IPS-18a (cell line): ENCODE measurements around the gene WSCD1.

ENCODE experiments used
- H3K27ac ChIP-seq: one replicate; pipeline ENCODE4 v1.5.1; 2013; ENCODE audit warnings: low read length
- H3K27me3 ChIP-seq: one replicate; pipeline ENCODE4 v1.6.1; 2013; ENCODE audit warnings: mild to moderate bottlenecking, low read length; ENCODE audit not compliant: control insufficient read depth, insufficient read depth
- H3K36me3 ChIP-seq: one replicate; pipeline ENCODE4 v1.6.1; 2013; ENCODE audit warnings: low read depth, low read length; ENCODE audit not compliant: control insufficient read depth
- H3K4me1 ChIP-seq: one replicate; pipeline ENCODE4 v1.6.1; 2013; ENCODE audit warnings: low read depth, low read length; ENCODE audit not compliant: control insufficient read depth
- H3K4me3 ChIP-seq: one replicate; pipeline ENCODE4 v1.5.1; 2013; ENCODE audit warnings: low read length
- H3K9ac ChIP-seq: one replicate; pipeline ENCODE4 v1.6.1; 2013; ENCODE audit warnings: mild to moderate bottlenecking, low read length, moderate library complexity
- H3K9me3 ChIP-seq: one replicate; pipeline ENCODE4 v1.6.1; 2013; ENCODE audit warnings: low read depth, low read length; ENCODE audit not compliant: control insufficient read depth

Gene WSCD1

DNA sequence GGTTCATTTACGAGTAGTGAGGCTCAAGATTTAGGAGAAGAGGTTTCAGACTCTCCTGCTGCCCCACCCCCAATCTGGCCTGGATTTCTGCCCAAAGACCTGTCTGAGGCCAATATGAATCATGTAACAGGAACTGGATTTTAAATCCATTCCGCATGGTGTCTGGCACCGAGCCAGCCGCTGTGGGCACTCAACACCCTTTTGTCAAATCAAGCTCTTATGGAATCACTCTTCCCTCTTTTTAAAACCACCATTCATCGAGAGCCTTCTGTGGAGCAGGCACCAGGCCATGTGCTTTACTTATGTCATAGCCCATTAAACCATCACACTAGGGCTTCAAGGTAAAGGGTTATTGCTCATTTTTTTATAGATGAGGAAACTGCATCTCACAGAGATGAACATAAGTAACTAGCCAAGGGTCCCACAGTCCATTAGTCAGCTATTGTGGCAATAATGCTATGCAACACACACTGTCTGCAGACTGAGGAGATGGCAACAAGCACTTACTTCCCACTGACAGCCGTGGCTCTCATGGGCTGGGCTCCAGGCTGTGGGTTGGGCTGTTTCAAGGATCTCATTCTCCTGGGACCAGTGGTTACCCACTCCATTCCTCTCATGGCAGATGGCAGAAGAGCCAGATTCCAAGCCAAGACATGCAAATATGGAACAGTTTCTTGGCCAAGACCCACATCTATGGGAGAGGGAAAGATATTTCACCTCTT is 93.6 kb downstream of the WSCD1 start:
- no peak overlapping the region for H3K9ac ChIP-seq
- no peak overlapping the region for H3K27ac ChIP-seq
- peaks cover 25% of the 10 kb centered on the region for H3K4me1 ChIP-seq
- no peaks in the 10 kb centered on the region for H3K36me3 ChIP-seq
- H3K27me3 ChIP-seq = no peaks in the 10 kb centered on the region
- H3K4me3 ChIP-seq = no peak overlapping the region
- H3K9me3 ChIP-seq = no peaks in the 10 kb centered on the region

DNA sequence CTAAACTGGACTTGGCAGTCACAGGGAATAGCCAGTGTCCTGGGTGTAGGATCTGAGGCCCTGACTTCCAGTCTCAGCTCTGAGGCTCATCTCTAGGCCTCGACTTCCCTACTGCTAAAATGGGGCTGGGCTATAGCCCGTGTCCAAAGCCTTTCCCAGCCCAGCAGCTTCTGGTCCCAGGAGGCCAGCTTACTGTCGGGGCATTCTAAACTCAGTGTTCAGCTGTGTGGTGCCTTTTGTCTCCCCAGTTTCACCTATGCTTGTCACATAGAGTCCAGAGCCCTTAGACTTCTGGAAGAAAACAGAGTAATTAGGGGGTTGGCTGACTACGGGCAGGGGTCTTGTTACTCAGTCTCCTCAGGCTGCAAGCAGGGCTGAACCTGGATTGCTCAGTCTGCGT is 94.8 kb downstream of the WSCD1 start:
- Histone ChIP-seq H3K27me3 (no peaks in the 10 kb centered on the region), H3K9ac (no peak overlapping the region), H3K9me3 (no peaks in the 10 kb centered on the region), H3K36me3 (no peaks in the 10 kb centered on the region), H3K27ac (no peak overlapping the region), H3K4me1 (peaks cover 23% of the 10 kb centered on the region), H3K4me3 (no peak overlapping the region)

DNA sequence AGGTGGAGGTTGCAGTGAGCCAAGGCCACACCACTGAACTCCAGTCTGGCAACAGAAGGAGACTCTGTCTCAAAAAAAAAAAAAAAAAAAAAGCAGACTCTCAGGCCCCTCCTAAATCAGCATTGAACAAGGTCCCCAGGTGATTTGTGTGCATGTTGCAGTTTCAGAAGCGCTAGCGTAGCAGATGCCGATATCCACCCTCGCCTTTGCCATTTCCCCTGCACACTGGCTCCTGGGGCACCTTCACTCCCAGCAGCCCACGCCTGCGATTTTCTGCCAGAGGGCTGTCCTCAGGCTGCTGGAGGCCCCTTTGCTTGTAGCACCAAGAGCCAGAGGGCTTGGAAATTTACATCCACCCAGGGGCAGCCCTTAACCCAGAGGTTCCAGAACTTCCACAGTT is 95.6 kb downstream of the WSCD1 start:
- H3K36me3 ChIP-seq = no peaks in the 10 kb centered on the region
- H3K9ac ChIP-seq = no peak overlapping the region
- H3K9me3 ChIP-seq = no peaks in the 10 kb centered on the region
- peaks cover 22% of the 10 kb centered on the region for H3K4me1 ChIP-seq
- no peak overlapping the region for H3K4me3 ChIP-seq
- no peak overlapping the region for H3K27ac ChIP-seq
- no peaks in the 10 kb centered on the region for H3K27me3 ChIP-seq

DNA sequence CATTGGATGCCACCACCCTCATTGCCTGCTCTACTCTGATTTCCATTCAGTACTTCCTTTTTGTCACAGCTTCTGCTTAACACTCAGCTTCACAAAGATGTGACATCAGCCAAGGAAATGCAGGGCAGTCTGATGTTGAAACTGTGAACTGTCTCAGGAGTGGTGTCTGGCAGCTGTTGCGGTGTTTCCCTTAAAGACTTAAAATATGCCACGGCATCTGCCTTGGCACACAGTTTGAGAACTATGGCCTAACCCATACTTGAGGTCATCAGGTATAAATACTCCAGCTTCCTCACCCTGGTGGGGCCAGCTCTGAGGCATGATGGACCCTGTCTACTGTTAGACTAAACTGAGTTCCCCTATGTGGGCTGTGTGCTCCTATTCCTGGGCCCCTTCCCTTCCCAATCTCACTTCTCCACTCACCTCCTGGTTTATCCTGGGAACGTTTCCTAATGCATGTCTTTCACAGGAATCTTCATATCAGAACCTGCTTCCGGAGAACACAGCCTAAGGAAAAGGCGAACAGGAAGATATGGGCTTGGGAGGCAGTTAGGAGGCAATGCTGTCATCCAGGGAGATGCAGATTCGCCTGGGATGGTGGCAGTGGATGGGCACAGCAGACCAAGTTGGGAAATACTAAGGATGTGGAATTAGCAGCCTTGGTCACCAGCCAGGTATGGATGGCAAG is 96.5 kb downstream of the WSCD1 start:
- no peak overlapping the region for H3K9ac ChIP-seq
- no peaks in the 10 kb centered on the region for H3K9me3 ChIP-seq
- H3K27ac ChIP-seq = no peak overlapping the region
- no peaks in the 10 kb centered on the region for H3K27me3 ChIP-seq
- H3K4me3 ChIP-seq = no peak overlapping the region
- peaks cover 16% of the 10 kb centered on the region for H3K4me1 ChIP-seq
- H3K36me3 ChIP-seq = no peaks in the 10 kb centered on the region

DNA sequence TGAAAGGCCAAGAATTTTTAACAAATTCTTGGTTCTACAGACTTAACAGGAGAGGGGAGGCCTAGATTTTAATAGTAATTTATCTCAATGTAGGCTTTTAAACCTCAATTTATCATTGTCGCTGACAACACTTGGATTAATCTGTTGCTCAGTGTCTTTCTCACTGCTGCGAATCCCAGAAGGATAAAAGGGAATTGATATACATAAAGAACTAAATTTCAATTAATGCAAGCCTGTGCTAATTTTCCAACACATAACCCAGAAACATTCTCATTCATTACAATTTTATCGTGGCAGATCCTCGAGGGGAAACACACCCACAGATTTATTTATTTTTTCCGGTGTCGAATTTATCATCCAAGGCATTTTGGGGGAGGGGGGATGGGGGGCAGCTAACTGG is 98.1 kb downstream of the WSCD1 start:
- Histone ChIP-seq H3K9me3 (no peaks in the 10 kb centered on the region), H3K27me3 (no peaks in the 10 kb centered on the region), H3K4me3 (no peak overlapping the region), H3K36me3 (no peaks in the 10 kb centered on the region), H3K27ac (no peak overlapping the region), H3K4me1 (peaks cover 14% of the 10 kb centered on the region), H3K9ac (no peak overlapping the region)

DNA sequence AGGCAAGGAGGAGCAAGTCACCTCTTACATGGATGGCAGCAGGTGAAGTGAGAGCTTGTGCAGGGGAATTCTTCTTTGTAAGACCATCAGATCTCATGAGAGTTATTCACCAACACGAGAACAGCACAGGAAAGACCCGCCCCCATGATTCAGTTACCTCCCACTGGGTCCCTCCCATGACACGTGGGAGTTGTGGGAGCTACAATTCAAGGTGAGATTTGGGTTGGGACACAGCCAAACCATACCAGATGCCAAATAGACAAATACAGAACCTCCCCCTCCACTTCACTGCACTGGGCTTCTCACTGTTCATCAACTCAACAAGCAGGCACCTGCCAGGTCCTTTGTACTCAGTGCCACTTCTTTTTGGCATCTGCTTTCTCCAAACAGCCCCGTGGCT is 100.2 kb downstream of the WSCD1 start:
- Histone ChIP-seq H3K27ac (no peak overlapping the region), H3K9ac (no peak overlapping the region), H3K9me3 (no peaks in the 10 kb centered on the region)

DNA sequence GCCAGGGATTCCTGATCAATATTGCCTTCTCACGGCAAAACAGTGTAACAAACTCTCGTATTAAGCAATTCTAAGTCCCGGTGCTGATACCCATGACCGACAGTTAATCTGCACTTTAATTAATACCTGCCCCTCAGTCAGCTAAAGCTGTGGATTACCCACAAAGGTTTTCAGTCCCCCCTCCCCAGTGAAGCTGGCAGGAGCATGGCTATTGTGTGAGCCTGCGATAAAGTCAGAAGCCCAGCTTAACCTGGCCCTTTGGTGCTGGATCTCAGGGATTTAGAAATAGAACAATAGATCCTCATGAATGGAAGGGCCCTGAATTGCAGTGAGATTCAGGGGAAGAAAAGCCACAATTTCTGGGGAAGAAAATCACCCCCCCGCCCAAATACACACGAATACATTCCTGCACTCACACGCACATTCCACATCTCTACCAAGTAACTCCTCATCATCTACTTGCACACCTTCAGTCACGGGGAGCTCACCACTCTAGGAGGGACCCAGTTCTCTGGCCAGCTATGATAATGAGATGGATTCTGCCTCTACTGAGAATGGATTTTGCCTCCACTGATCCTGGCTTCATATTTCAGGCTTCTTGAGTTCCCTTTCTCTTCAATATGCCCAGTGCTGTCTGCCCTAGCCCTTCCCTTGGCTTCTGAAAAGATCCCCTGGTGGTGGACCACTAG is 102.6 kb downstream of the WSCD1 start:
- no peak overlapping the region for H3K9ac ChIP-seq
- no peak overlapping the region for H3K4me3 ChIP-seq
- no peaks in the 10 kb centered on the region for H3K27me3 ChIP-seq
- no peak overlapping the region for H3K27ac ChIP-seq
- no peaks in the 10 kb centered on the region for H3K9me3 ChIP-seq
- H3K36me3 ChIP-seq = no peaks in the 10 kb centered on the region
- H3K4me1 ChIP-seq = peaks cover 12% of the 10 kb centered on the region

More for the DNA sequence above, 100.2 kb downstream of the WSCD1 start:
- Histone ChIP-seq H3K4me3 (no peak overlapping the region), H3K4me1 (peaks cover 12% of the 10 kb centered on the region), H3K36me3 (no peaks in the 10 kb centered on the region), H3K27me3 (no peaks in the 10 kb centered on the region)

DNA sequence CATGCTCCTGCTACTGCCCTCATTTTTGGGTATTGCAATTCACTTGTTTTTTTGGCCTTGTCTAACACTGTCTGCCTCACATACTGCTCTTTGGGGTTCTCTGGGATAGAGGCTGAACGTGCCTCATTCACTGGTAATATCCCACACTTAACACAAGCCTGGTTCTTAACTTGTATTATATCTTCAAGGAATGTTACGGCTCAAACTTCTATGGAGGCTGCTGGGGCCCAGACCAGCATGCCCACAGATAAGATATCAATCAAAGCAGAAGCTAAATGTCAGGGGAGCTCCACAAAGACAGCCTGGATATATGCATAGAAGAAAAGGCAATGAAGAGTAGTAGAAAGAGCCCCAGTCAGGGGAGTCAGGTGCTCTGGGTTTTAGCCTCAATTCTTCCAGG is 103.5 kb downstream of the WSCD1 start:
- Histone ChIP-seq H3K9me3 (no peaks in the 10 kb centered on the region), H3K4me3 (no peak overlapping the region), H3K36me3 (no peaks in the 10 kb centered on the region), H3K27ac (no peak overlapping the region), H3K4me1 (peaks cover 12% of the 10 kb centered on the region), H3K27me3 (no peaks in the 10 kb centered on the region), H3K9ac (no peak overlapping the region)
